Kidney epithelial cell (primary cell): ENCODE data around the gene SCUBE2. TPM values are rescaled to one million over a fixed set of nuclear protein-coding genes. Genes with fewer than 3 reads are reported as not detected.
A peak's percentile ranks its signal among the peaks of the same experiment; 100 is the strongest.

Experiments
- DNase-seq: peaks from one replicate; pipeline ENCODE4 v3.0.0-alpha.2; 2010; ENCODE audit warnings: low read depth
- H3K27me3 ChIP-seq: 2 replicates; pipeline ENCODE4 v1.6.0; 2011; ENCODE audit warnings: low read length; ENCODE audit not compliant: control insufficient read depth, insufficient read depth
- H3K36me3 ChIP-seq: 2 replicates; pipeline ENCODE4 v1.5.1; 2011; ENCODE audit warnings: low read length; ENCODE audit not compliant: control insufficient read depth, insufficient read depth
- H3K4me3 ChIP-seq: 2 replicates; pipeline ENCODE4 v1.5.1; 2011; ENCODE audit warnings: low read depth, mild to moderate bottlenecking, control low read depth, low read length
- total RNA-seq: library from RNA; depleted of rRNA; stranded (reverse); fragments of >200 nt; gene quantifications from 2 replicates; pipeline ENCODE4 v1.2.3, GENCODE V29; 2015
- TF ChIP-seq, protein P1 (sequence below): IDR thresholded peaks from 2 replicates; pipeline ENCODE4 v1.5.1; 2011; ENCODE audit warnings: mild to moderate bottlenecking, moderate library complexity, low read length, control low read depth, inconsistent platforms; ENCODE audit not compliant: insufficient read depth, poor library complexity, severe bottlenecking

Gene SCUBE2
- 0.89 and 1.3 TPM in 2 replicates for total RNA-seq

GRCh38 chr11:9091044-9091922 lies at the start of gene SCUBE2:
SCUBE2 (minus strand) TSS chr11:9091599; CDS start chr11:9091528, 71 bp downstream.
- no peak for DNase-seq
- Histone ChIP-seq H3K4me3 (peak within 1 kb of the TSS; percentile 38), H3K27me3 (peaks cover 22% of the 10 kb centered on the region), H3K36me3 (no peaks in the 10 kb centered on the region)
- TF ChIP-seq, protein P1, sequence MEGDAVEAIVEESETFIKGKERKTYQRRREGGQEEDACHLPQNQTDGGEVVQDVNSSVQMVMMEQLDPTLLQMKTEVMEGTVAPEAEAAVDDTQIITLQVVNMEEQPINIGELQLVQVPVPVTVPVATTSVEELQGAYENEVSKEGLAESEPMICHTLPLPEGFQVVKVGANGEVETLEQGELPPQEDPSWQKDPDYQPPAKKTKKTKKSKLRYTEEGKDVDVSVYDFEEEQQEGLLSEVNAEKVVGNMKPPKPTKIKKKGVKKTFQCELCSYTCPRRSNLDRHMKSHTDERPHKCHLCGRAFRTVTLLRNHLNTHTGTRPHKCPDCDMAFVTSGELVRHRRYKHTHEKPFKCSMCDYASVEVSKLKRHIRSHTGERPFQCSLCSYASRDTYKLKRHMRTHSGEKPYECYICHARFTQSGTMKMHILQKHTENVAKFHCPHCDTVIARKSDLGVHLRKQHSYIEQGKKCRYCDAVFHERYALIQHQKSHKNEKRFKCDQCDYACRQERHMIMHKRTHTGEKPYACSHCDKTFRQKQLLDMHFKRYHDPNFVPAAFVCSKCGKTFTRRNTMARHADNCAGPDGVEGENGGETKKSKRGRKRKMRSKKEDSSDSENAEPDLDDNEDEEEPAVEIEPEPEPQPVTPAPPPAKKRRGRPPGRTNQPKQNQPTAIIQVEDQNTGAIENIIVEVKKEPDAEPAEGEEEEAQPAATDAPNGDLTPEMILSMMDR = no peak

- peaks cover 5% of the 10 kb centered on the region for H3K36me3 ChIP-seq
- H3K4me3 ChIP-seq = no peak overlapping the region
- TF ChIP-seq, protein P1 = no peak
- no peak for DNase-seq
- H3K27me3 ChIP-seq = no peaks in the 10 kb centered on the region
Observed at GRCh38 chr11:9141186-9141585, 49.8 kb upstream of the SCUBE2 start.

- no peaks in the 10 kb centered on the region for H3K27me3 ChIP-seq
- TF ChIP-seq, protein P1 = no peak
- H3K4me3 ChIP-seq = no peak overlapping the region
- H3K36me3 ChIP-seq = peaks cover 5% of the 10 kb centered on the region
- DNase-seq = no peak
Observed at GRCh38 chr11:9139628-9140357, 48.4 kb upstream of the SCUBE2 start.

GRCh38 chr11:9138612-9139579 lies 47.5 kb upstream of the SCUBE2 start:
- Histone ChIP-seq H3K27me3 (no peaks in the 10 kb centered on the region), H3K4me3 (no peak overlapping the region), H3K36me3 (peaks cover 6% of the 10 kb centered on the region)
- TF ChIP-seq, protein P1 = no peak
- peak; percentile 86 for DNase-seq

DNA sequence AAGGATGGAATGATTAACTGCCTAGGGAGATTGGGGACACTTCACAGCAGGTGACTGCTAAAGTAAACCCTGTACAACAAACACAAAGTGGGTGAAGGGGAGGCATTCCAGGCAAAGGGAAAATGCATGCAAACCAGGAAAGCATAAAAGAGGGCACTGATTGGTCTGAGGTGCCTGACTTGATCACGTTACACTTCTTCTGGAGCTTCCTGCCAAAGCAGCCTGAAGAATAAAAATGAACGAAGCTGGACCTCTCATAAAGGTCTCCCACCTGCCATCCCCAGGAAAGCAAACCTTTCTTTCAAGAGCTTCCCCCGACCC lies 46.7 kb upstream of the SCUBE2 start:
- Histone ChIP-seq H3K36me3 (peaks cover 6% of the 10 kb centered on the region), H3K4me3 (no peak overlapping the region), H3K27me3 (no peaks in the 10 kb centered on the region)
- TF ChIP-seq, protein P1 = no peak
- no peak for DNase-seq
